Smooth muscle cell of the brain vasculature (primary cell): Measurements from ENCODE around the gene CASTOR1.
"Not testable (repeated sequence)": the region's sequence is repeated elsewhere in the genome, so short reads cannot be mapped to it uniquely, and the experiment has no call there.

Experiments used
- DNase-seq: peaks from one replicate; pipeline ENCODE4 v3.0.0-alpha.2; 2012; ENCODE audit warnings: low read depth, low spot score

Gene CASTOR1

GRCh38 chr22:30289141-30289979 lies at the start of gene CASTOR1:
Gene CASTOR1 (minus strand): TSS chr22:30289505. CDS start chr22:30289497, 8 bp downstream.
- peak; percentile 98 for DNase-seq

- no peak for DNase-seq
These were observed 49.5 kb upstream of the CASTOR1 start for GRCh38 chr22:30338802-30339201.

GRCh38 chr22:30338341-30338740 lies 49.0 kb upstream of the CASTOR1 start:
- not testable (repeated sequence) for DNase-seq

- no peak for DNase-seq
These were observed 48.1 kb upstream of the CASTOR1 start for GRCh38 chr22:30337461-30337778.

GRCh38 chr22:30336752-30337460 lies 47.6 kb upstream of the CASTOR1 start:
- no peak for DNase-seq

GRCh38 chr22:30335236-30335635 lies 45.9 kb upstream of the CASTOR1 start:
- no peak for DNase-seq

- DNase-seq, result no peak
These were observed 45.3 kb upstream of the CASTOR1 start for GRCh38 chr22:30334646-30335045.

- no peak for DNase-seq
These were observed 44.4 kb upstream of the CASTOR1 start for GRCh38 chr22:30333707-30334087.

- DNase-seq, result no peak
These were observed 43.8 kb upstream of the CASTOR1 start for GRCh38 chr22:30332994-30333706.

GRCh38 chr22:30332551-30332950 lies 43.2 kb upstream of the CASTOR1 start:
- DNase-seq, result no peak

- DNase-seq, result no peak
These were observed 39.3 kb upstream of the CASTOR1 start for GRCh38 chr22:30328466-30329049.

GRCh38 chr22:30327864-30328345 lies 38.6 kb upstream of the CASTOR1 start:
- no peak for DNase-seq

GRCh38 chr22:30326706-30327362 lies 37.5 kb upstream of the CASTOR1 start, which contains the start of gene TBC1D10A:
Gene TBC1D10A (minus strand): TSS chr22:30326941. CDS start chr22:30326881, 60 bp downstream.
- peak; percentile 60 for DNase-seq

GRCh38 chr22:30326255-30326705 lies 37.0 kb upstream of the CASTOR1 start:
- no peak for DNase-seq

GRCh38 chr22:30325724-30326254 lies 36.5 kb upstream of the CASTOR1 start:
- DNase-seq, result no peak

GRCh38 chr22:30325065-30325720 lies 35.9 kb upstream of the CASTOR1 start:
- no peak for DNase-seq

GRCh38 chr22:30324014-30324730 lies 34.9 kb upstream of the CASTOR1 start:
- no peak for DNase-seq

GRCh38 chr22:30323246-30323645 lies 33.9 kb upstream of the CASTOR1 start:
- DNase-seq, result no peak

GRCh38 chr22:30321461-30321860 lies 32.2 kb upstream of the CASTOR1 start:
- DNase-seq, result no peak
